GM12872 (cell line): Measurements from ENCODE around the gene FGF14.

ENCODE experiments used
- CTCF ChIP-seq: IDR thresholded peaks from 3 replicates; pipeline ENCODE4 v1.5.1; 2011; ENCODE audit warnings: low read depth, mild to moderate bottlenecking, low read length, moderate library complexity; ENCODE audit not compliant: insufficient read depth

Gene FGF14

DNA sequence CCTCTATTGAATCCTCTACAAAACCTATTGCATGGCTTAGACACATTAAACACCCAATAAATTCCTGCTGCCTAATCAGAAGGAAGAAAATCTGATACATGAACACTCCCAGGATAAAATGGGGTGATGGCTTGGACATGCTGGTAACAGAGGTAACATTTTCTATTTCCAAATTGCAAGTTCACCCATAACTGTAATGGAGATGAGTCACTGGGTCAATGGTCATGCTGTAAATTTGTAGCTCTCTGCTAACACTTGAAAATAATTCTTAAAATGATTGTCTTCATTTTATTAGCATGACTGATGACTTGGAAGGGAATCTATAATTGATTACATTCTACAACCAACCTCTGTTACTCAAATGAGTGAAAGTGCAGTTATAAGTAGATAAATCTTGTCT lies 434.1 kb downstream of the FGF14 start:
- no peak for TF ChIP-seq CTCF

GRCh38 chr13:101967216-101967615 lies 434.6 kb downstream of the FGF14 start:
- no peak for TF ChIP-seq CTCF

GRCh38 chr13:101965096-101965495 lies 436.8 kb downstream of the FGF14 start:
- no peak for TF ChIP-seq CTCF

- no peak for TF ChIP-seq CTCF
Observed at GRCh38 chr13:101959016-101959415, 442.8 kb downstream of the FGF14 start.

GRCh38 chr13:101955764-101956163 lies 446.1 kb downstream of the FGF14 start:
- TF ChIP-seq CTCF = no peak

- TF ChIP-seq CTCF = no peak
Observed at GRCh38 chr13:101951114-101951513, 450.7 kb downstream of the FGF14 start.

DNA sequence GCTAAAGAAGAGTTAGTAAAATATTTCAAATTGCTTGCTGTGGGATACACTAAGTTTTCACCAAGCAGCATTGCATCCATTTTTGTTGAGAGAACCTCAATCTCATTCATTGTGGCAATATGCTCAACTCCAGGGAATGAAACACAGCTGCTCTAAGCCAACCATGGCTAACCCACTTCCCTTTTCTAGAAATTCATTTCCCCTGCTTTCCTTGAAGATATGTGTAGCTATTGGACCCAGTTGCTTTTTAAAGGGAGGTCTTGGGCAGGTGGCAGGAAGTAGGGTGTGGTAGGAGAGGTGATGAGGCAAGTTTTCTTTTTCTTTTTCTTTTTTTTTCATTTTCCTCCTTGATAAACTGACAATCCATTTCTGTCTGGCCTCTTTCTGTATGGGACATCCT lies 452.2 kb downstream of the FGF14 start:
- no peak for TF ChIP-seq CTCF

DNA sequence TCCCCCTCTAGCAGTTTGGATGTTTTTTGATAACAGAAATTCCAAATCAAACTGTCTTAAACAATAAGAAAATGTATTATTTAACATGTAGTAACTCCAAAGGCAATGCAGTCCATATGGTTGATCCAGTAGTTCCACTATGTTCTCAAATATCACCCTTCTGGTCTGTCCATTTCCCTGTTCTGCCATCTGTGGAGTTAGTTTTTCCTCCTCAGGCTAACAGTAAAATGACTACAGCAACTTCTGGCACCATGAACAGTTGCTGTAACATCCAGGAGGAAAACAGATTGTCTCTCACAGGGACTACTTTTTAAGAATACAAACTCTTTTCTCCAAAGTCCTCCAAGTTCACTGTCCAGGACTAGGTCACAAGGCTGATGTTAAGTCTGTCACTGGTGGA lies 455.4 kb downstream of the FGF14 start:
- no peak for TF ChIP-seq CTCF
